Stimulated activated CD8-positive, alpha-beta memory T cell treated with anti-CD3 and anti-CD28 coated beads, Interleukin-4, amount 100 ng/mL, for 4 hours (primary cell): Measurements from ENCODE around the gene AGAP1.

Experiments
- DNase-seq, 2 donors: peaks; one replicate each; pipeline ENCODE4 v3.0.0-alpha.2; 2020; ENCODE audit warnings: low read depth in 2 of 2, low spot score in 1 of 2

The AGAP1 gene

GRCh38 chr2:235566931-235567495, 73.2 kb downstream of the AGAP1 start:
- no peak for DNase-seq

GRCh38 chr2:235567842-235568241, 74.0 kb downstream of the AGAP1 start:
- DNase-seq = no peak

GRCh38 chr2:235568431-235568830, 74.6 kb downstream of the AGAP1 start:
- no peak for DNase-seq

- DNase-seq = no peak
Measured at GRCh38 chr2:235569837-235570236, 76.0 kb downstream of the AGAP1 start.

- no peak for DNase-seq
Measured at GRCh38 chr2:235570256-235570655, 76.4 kb downstream of the AGAP1 start.

GRCh38 chr2:235570966-235571692, 77.3 kb downstream of the AGAP1 start:
- DNase-seq = no peak

- DNase-seq = no peak
Measured at GRCh38 chr2:235572592-235572991, 78.7 kb downstream of the AGAP1 start.

- DNase-seq = no peak
Measured at GRCh38 chr2:235573331-235574221, 79.7 kb downstream of the AGAP1 start.

- no peak for DNase-seq
Measured at GRCh38 chr2:235575431-235575830, 81.6 kb downstream of the AGAP1 start.

- no peak for DNase-seq
Measured at GRCh38 chr2:235575904-235576303, 82.1 kb downstream of the AGAP1 start.

- no peak for DNase-seq
Measured at GRCh38 chr2:235576337-235576910, 82.6 kb downstream of the AGAP1 start.

GRCh38 chr2:235577404-235578330, 83.8 kb downstream of the AGAP1 start:
- no peak for DNase-seq

GRCh38 chr2:235579128-235579527, 85.3 kb downstream of the AGAP1 start:
- no peak for DNase-seq

- no peak for DNase-seq
Measured at GRCh38 chr2:235580426-235581157, 86.7 kb downstream of the AGAP1 start.

GRCh38 chr2:235582081-235582686, 88.3 kb downstream of the AGAP1 start:
- DNase-seq = no peak

GRCh38 chr2:235582729-235583128, 88.9 kb downstream of the AGAP1 start:
- no peak for DNase-seq

- DNase-seq = no peak
Measured at GRCh38 chr2:235583144-235583543, 89.3 kb downstream of the AGAP1 start.

- DNase-seq = no peak
Measured at GRCh38 chr2:235583925-235584637, 90.2 kb downstream of the AGAP1 start.

GRCh38 chr2:235584638-235585007, 90.8 kb downstream of the AGAP1 start:
- DNase-seq = no peak
